ENCODE results near the gene ARHGAP44. TPM values are rescaled to one million over a fixed set of nuclear protein-coding genes. Genes with fewer than 3 reads are reported as not detected.

Gene ARHGAP44
- total and polyA plus RNA-seq, 7 donors: 0.59 to 3.4 (median 1.7) TPM

DNA sequence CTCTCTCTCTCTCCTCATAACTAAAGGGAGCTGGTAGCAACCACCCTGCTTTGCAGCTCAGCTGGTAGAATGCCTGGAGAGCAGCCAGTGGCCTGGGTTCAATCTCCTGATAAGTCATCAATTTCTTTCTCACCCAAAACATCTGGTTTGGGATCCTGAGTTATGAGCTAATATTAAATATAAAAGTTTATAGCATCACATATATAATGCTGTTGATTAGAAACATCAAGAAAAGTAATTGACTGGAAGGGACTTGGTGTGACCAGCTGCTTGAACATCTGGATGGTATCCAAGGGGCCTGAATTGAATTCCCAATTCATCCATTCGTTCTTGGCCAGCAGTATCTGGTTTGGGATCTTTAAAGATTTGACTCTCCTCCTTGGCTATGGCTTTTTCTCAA, 240.8 kb downstream of the ARHGAP44 start:
- 25 to 36% (median 28%) methylated on average over 1 of the region's 1 CpG for WGBS, 3 donors
- ATAC-seq (no peak), DNase-seq (no peak)
- TF ChIP-seq, protein P1, sequence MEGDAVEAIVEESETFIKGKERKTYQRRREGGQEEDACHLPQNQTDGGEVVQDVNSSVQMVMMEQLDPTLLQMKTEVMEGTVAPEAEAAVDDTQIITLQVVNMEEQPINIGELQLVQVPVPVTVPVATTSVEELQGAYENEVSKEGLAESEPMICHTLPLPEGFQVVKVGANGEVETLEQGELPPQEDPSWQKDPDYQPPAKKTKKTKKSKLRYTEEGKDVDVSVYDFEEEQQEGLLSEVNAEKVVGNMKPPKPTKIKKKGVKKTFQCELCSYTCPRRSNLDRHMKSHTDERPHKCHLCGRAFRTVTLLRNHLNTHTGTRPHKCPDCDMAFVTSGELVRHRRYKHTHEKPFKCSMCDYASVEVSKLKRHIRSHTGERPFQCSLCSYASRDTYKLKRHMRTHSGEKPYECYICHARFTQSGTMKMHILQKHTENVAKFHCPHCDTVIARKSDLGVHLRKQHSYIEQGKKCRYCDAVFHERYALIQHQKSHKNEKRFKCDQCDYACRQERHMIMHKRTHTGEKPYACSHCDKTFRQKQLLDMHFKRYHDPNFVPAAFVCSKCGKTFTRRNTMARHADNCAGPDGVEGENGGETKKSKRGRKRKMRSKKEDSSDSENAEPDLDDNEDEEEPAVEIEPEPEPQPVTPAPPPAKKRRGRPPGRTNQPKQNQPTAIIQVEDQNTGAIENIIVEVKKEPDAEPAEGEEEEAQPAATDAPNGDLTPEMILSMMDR (IDR thresholded peaks at IDR 0.05): no peak
- Histone ChIP-seq H3K4me1 (no peaks in the 10 kb centered on the region), H3K4me3 (no peak overlapping the region), H3K27ac (no peak overlapping the region), H3K27me3 (ENCODE audit: insufficient read depth in 3 of 3, low read length in 2 of 3) (peaks cover 0 to 4% (median 0%) of the 10 kb centered on the region in 3 donors), H3K36me3 (ENCODE audit: insufficient read depth in 1 of 2, low read depth in 1 of 2) (no peaks in the 10 kb centered on the region), H3K9me3 (no peaks in the 10 kb centered on the region)
- intact Hi-C loops (cut with DNase I): no loop called here

DNA sequence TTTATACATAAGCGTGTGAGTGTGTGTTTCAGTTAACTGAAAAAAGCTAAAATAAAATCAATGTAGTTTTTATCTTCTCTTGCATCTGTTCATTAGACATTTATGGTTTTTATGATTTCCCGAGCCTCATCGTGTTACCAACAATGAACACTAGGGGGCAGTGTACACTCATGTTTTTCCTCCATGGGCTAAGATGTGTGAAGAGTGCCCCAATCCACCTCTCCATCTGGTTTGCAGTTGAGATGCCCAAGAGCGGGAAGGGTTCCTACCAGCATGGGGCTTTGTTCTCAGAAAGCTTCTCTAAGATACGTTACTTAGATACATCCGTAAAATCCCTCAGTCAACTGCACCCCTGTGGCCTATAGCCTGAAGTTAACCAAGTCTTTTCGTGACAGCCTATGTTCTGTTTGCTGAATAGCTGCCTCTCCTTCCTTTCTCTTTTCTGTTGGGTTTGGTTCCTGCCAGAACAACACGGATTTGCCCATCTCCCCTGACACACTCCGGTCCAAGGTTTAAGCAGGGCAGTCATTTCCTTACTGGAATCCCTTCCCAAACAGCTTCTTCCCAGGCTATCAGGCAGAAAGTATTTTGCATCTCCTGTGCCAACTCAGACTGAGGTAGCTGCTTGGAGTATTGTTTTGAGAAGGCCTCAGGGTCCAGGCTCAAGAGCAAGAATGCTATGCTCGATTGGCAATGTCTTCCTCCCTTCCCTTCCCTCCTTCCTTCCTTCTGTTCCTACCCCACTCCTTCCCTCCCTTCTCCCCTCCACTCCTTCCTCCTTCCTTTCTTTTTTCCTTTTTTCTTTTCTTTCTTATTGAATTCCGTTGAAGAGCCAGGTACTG, 241.4 kb downstream of the ARHGAP44 start:
- ATAC-seq (peak in 1 of 4 donors; percentile 52), DNase-seq (no peak)
- H3K27ac ChIP-seq: no peak overlapping the region
- TF ChIP-seq, protein P1 (IDR thresholded peaks at IDR 0.05): peak; percentile 65
- no peak overlapping the region for H3K4me3 ChIP-seq
- no peaks in the 10 kb centered on the region for H3K36me3 ChIP-seq (ENCODE audit: insufficient read depth in 1 of 2, low read depth in 1 of 2)
- H3K4me1 ChIP-seq: no peaks in the 10 kb centered on the region
- H3K27me3 ChIP-seq (ENCODE audit: insufficient read depth in 3 of 3, low read length in 2 of 3): peaks cover 0 to 4% (median 0%) of the 10 kb centered on the region in 3 donors
- WGBS, 3 donors: 57 to 58% (median 57%) methylated on average over 11 of the region's 11 CpGs
- intact Hi-C loops (cut with DNase I): no loop called here
- no peaks in the 10 kb centered on the region for H3K9me3 ChIP-seq

GRCh38 chr17:13031718-13032350, 242.5 kb downstream of the ARHGAP44 start:
- DNase-seq (peak; percentile 44 to 66), ATAC-seq (peak in 3 of 4 donors; percentile 57 to 86 (median 61))
- Histone ChIP-seq H3K9me3 (no peaks in the 10 kb centered on the region), H3K27ac (no peak overlapping the region), H3K27me3 (ENCODE audit: insufficient read depth in 3 of 3, low read length in 2 of 3) (peaks cover 0 to 4% (median 0%) of the 10 kb centered on the region in 3 donors), H3K4me3 (no peak overlapping the region), H3K4me1 (no peaks in the 10 kb centered on the region), H3K36me3 (ENCODE audit: insufficient read depth in 1 of 2, low read depth in 1 of 2) (no peaks in the 10 kb centered on the region)
- TF ChIP-seq, protein P1 (IDR thresholded peaks at IDR 0.05): peak; percentile 70
- WGBS, 3 donors: 34 to 43% (median 38%) methylated on average over 16 of the region's 16 CpGs
- intact Hi-C loops (cut with DNase I): no loop called here

- ATAC-seq (no peak), DNase-seq (no peak)
- Histone ChIP-seq H3K9me3 (no peaks in the 10 kb centered on the region), H3K27ac (no peak overlapping the region), H3K4me1 (no peaks in the 10 kb centered on the region), H3K27me3 (ENCODE audit: insufficient read depth in 3 of 3, low read length in 2 of 3) (peaks cover 0 to 2% (median 0%) of the 10 kb centered on the region in 3 donors), H3K4me3 (no peak overlapping the region), H3K36me3 (ENCODE audit: insufficient read depth in 1 of 2, low read depth in 1 of 2) (no peaks in the 10 kb centered on the region)
- WGBS, 3 donors: 92 to 100% (median 97%) methylated on average over 1 of the region's 1 CpG
- TF ChIP-seq, protein P1 (IDR thresholded peaks at IDR 0.05): no peak
- intact Hi-C loops (cut with DNase I): no loop called here
Observed at GRCh38 chr17:13035420-13035819, 246.1 kb downstream of the ARHGAP44 start.

Data from psoas muscle (tissue), 8 donors.